MV-4-11 (cell line): ENCODE measurements around the gene ZNF277.

Source experiments
- DNase-seq: peaks from one replicate; lab custom pipeline; 2025; lab: John Stamatoyannopoulos, UW

The ZNF277 gene

DNA sequence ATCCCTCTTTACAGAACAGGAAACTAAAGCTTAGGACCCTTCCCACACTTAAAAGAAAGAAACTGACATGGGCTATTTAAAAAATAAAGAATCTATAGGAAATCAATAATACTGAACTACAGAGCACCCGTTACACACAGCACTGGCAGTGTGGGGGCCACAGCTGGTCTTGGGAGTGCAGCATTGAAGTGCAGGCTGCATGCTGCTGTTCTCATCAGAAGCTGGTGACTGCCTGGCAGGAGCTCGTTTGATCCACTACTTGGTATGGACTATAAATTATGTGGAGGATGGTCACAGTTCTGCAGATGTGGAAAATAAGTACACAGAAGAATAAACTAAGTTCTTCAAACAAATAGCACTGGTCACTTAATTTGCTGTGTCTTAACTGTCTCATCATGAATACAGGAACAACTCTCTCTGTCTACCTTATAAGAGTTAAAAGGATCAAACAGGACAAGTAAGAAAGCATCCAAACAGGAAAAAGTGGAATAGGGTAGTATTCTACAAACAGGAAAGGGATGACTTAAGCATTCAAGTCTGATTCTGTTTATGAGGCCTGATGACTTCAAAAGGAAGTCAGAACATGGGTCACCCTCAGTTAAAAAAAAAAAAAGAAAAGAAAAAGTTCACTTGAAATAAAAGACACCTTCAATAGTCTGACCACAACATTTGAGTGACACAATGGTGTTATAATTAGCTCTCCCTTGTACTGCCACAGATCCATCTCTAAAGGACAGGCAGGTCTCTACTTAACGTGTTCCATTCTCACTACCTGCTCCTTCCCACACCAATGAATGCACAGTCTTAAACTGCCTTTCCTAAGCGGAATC lies 21.3 kb upstream of the ZNF277 start:
- DNase-seq: no peak

GRCh38 chr7:112186300-112186699 lies 20.2 kb upstream of the ZNF277 start:
- no peak for DNase-seq

DNA sequence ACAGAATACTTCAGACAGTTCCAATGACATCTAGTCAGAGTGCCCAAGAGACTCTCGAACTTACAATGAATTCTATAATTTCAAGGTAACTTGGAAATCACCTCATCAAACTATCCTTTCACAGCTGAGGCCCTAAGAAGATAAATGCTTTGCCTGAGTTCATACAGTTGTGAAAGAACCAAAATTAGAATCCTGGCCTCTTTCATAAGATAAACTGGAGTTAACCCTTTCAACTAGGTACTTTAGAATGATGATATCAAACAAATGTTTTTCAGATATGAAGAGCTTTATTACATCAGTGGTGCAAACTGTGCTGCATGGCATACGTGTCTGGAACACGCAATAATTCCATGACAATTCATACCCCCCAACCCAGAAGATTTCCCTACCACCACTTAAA lies 18.2 kb upstream of the ZNF277 start:
- DNase-seq: no peak

- no peak for DNase-seq
Observed at GRCh38 chr7:112189691-112190090, 16.8 kb upstream of the ZNF277 start.

- DNase-seq: no peak
Observed at GRCh38 chr7:112190120-112190519, 16.4 kb upstream of the ZNF277 start.

DNA sequence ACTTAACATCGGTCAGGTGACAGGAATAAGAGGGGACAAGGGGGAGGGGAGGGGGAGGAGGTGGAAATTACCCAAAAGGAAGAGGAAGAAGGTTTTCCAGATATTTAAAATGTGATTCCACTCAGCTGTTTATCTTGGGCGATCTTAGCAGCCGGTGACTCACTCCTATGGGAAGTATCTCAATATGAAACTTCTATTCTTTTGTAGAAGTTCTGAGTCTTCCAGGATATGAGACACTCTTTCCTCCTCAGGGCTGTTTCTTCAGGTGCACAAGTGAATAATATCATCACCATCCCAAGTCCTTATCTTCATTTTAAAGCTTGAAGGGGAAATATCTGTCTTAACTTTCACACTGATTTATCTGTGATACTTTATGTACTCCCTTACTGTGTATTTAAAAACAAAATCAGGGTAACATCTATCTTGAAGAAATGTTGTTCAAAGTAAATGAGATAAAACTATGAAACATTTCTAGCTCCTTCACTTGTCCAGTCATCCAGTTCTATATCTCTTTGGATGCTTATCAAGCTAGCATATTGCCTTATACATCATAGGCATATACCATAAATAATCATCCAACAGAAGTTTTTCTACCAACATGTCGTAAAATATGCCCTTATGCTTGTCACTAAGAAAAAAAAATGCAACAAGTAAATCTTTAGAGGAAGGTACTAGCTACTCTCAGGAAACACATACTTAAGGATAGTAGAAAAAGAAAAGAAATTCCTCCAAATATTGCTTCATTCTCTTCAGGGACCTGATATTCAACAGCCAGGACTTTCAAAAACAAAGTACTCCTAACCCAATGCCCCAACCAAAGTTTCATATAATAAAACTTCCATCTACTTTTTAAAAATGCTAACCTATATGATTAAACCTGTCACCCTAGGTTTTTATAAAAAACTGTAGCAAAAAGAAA lies 14.0 kb upstream of the ZNF277 start:
- no peak for DNase-seq

GRCh38 chr7:112193915-112194502 lies 12.5 kb upstream of the ZNF277 start:
- no peak for DNase-seq

DNA sequence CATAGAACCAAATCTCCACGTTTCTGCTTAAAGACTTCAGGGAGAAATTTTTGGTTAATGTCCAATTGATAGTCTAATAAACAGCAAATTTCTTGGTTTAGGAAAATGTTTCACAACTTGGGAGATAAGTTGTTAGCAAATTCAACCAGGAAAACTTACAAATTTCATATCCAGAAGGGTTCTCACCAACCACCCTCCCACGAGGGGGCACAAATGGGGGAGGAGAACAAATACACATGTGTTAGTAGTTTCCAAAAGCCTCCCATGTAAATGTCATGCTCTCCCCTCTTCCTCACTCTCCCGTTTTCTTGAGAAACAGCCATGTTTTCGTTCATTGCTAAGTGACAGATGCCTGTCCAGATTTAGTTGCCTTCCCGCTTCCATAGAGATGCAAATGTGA lies 10.8 kb upstream of the ZNF277 start:
- DNase-seq: no peak

GRCh38 chr7:112197322-112197721 lies 9.2 kb upstream of the ZNF277 start:
- DNase-seq: no peak

DNA sequence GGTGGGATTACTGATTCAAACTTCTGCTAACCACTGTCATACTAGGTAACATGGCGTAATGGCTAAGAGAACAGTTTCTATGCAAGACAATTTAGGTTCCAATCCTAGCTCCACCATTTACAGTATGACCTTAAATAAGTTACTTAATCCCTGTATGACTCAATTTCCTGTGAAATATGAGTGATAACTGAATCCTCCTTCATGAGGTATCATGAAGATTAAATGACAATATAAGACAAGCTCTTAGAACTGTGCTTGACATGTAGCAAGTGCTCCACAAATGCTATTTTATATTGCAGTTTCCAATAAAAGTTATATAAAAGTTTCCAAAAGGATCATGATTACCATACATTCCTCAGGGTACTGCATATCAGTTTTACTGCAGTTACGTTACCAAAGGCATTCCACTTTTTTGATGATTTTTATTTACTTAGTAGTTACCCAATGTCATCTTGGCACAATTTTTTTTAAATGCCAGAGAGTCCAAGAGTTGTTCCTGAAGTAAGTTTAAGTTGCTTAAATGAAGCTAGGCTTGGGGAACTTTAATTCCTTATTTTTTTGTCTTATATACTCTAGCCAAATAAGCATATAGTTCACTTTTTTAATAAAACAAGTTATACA lies 7.3 kb upstream of the ZNF277 start:
- DNase-seq: peak; percentile 37

DNA sequence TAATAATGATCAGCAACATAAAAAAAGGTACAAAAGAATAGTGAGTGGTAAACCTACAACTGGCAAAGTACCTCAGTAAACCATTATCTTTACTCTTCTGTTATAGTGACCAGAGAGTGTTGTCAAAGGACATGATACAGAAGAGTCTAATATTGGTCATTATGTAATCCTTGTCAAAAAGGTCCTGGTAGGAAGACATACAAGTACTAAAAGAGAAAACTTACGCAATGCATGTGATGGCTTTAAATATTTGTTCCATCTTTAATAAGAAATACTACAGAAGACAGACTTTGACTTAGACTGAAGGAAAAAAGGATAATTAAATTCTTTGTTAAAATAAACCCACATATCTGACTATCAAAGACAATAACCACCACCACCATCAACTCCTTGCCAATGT lies 6.8 kb upstream of the ZNF277 start:
- no peak for DNase-seq

GRCh38 chr7:112201411-112201810 lies 5.1 kb upstream of the ZNF277 start:
- DNase-seq: no peak

- no peak for DNase-seq
Observed at GRCh38 chr7:112201839-112202238, 4.7 kb upstream of the ZNF277 start.

DNA sequence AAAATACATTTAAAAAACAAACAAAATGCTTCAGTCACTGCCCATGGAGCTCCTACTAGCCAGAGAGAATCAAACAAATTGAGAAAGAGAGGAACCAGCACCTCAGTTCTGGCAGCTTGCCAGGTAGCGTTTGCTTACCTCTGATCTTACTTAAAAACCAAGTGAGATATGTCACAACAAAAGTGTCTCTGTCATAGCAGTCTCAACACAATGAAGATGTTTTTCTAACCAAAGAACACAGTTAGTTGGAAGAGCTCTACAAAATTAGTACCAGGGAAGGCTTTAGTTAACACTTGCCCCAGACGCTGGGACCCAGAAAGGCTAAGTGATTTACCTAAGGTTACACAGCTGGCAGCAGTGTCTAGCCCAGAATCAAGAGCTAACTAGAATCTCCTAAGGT lies 3.7 kb upstream of the ZNF277 start:
- DNase-seq: peak; percentile 22

- DNase-seq: no peak
Observed at GRCh38 chr7:112203365-112203739, 3.1 kb upstream of the ZNF277 start.

DNA sequence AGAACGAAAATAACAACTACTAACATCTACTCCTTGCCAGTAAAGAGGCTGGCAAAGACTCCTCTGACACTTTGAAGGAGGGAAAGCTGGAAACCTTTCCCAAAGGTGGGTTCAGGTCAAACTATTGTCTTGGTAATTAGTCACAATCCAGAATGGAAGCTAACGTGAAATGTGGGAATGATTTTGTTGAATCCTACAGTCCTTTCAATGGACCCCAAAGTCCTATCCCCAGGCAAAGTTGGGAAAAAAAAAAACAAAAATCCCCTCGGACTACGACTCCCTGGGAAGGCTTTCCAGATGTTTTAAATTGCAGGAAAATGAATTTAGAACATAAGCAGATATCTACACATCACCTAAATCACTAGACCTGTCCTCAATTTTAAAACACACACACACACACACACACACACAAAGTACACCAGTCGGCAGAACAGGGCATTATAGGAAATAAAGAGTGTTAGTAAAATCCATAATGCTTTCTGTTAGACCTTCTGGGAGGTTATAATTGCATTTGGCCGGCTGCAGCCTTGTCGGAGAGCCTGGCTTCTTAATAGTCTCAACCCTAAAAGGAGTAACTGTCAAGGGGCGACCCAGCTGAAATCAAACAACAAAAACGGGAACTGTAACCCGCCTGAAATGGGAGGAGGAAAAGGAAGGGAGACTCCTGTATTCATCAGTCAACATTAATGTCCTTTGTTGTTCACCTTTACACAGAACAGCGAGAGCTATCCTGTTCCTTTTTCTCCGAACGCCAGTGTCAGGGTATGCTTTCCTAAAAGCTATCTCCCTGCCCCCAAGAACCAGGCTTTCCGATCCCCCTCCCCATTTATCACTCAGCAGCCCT lies 1.8 kb upstream of the ZNF277 start:
- DNase-seq: peak; percentile 49

- peak; percentile 9 for DNase-seq
Observed at GRCh38 chr7:112205343-112206237, 905 bp upstream of the ZNF277 start.

DNA sequence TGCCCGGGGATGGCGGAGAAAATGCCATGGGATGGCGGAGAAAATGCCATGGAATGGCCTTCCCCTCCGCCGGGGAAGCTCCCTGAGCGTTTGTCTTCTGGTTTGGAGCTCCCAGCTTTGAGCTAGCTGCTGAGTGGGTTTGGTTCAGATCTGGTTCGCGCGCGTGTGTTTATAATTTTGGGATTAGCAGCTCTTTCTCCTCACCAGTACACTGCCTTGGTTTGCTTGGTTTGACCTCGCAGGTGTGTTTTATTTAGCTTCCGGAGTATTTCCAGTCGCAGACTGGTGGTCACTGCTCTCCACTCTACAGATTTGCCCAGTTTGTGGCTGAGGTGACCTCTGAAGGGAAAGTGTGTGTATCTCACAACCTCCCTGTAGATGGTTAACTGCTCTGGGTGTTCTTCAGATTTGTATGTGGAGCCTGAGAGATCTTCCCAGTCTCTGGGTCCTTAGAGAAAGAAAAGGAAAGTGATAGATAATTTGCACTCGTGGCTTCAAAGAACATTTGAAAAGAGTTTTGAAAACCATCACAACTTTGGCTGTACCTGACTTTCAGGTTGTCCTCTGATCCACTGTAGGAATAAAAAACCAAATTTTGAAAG lies 597 bp downstream of the ZNF277 start:
- no peak for DNase-seq

DNA sequence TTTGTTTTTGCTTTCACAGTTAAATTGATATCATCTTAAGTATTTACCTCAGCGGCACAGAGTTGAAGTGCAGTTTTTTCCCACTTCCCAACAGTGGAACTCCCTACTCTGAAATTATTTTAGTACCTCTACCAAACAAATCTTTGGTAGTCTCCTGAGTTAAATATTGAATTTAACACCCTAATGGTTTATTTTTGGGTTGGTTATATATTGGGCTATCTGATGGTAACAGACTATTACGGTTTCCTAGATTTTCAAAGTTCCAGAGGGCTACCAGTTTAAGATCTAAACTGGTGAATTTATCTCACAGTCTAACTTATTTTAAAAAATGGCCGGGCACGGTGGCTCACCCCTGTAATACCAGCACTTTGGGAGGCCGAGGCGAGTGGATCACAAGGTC lies 1.3 kb downstream of the ZNF277 start:
- DNase-seq: no peak

DNA sequence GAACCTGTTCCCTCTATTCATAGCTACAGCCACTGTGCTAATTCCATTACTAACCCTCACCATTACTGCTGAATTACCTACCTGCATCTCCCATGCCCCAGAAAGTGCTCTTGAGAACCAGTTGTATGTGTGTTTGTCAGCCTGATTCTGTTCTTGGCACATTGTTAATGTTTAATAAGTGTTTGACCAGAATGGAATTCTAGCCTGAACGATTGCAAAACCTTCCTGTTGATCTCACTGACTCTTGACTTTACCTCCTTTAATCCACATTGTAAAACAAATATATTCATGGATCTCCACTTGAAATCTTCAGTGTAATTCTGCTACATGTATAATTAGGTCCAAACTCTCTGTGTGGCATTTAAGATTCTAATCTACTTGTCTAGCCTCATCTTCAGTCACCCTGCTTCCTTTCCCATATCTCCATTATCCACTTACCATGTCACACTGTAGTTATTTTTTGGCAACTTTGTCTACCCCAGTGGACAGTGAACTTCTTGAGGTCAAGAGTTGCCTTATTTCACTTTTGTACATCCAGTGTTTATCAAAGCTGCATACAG lies 4.9 kb downstream of the ZNF277 start:
- no peak for DNase-seq
